Activated CD4-positive, alpha-beta T cell treated with anti-CD3 and anti-CD28 coated beads, Interleukin-2, amount 50 U/mL, for 48 hours (primary cell): ENCODE data around the gene LAMC3.

Experiments
- DNase-seq, 2 experiments: peaks; one replicate each; pipeline ENCODE4 v3.0.0-alpha.2; 2020

Gene LAMC3

DNA sequence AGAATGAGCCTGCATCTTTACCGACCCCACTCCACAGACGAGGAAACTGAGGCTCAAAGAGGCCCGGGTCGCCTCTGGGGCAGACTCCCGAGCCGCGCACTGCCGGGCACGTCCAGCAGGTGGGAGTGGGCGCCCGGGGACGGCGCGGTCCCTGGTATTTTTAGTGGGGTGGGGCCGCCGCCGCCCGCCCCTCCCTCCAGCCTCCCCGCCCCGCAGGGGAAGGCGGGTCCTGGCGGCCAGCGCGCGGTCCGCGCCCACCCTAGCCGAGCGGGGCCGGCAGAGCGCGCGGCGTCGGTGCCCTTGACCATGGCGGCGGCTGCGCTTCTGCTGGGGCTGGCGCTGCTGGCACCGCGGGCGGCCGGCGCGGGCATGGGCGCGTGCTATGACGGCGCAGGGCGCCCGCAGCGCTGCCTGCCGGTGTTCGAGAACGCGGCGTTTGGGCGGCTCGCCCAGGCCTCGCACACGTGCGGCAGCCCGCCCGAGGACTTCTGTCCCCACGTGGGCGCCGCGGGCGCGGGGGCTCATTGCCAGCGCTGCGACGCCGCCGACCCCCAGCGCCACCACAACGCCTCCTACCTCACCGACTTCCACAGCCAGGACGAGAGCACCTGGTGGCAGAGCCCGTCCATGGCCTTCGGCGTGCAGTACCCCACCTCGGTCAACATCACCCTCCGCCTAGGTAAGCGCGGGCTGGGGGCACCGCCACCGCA is at the start of gene LAMC3:
Gene LAMC3, plus strand, starts transcription at position 266 of the 710 bp plus-strand sequence. Its CDS starts 41 bp downstream, at position 307.
- DNase-seq: peak in 1 of 2 experiments; percentile 7

DNA sequence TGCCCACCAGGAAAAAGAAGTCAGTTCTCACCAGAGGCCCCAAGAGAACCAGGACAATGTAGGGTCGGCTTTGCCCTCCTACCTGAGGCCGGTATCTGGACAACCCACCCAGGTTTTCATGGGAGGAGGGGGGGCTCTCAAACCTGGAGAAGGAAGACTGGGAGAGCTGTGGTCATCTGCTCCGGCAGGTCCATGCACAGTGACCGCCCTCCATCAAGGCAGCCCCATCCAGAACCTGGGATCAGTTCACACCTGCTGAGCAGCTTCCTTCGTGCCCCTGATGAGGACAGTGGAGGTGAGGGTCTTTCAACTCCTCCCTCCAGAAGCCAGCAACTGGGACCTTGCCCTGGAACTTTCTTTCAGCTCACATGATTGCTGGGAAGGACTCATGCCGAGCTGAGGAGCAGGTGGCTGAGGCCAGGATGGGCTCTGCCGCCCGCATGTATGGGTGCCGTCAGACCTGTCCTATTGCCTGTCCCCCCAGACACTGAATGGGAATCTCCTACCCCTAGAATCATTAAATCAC is 49.1 kb upstream of the LAMC3 start:
- no peak for DNase-seq

DNA sequence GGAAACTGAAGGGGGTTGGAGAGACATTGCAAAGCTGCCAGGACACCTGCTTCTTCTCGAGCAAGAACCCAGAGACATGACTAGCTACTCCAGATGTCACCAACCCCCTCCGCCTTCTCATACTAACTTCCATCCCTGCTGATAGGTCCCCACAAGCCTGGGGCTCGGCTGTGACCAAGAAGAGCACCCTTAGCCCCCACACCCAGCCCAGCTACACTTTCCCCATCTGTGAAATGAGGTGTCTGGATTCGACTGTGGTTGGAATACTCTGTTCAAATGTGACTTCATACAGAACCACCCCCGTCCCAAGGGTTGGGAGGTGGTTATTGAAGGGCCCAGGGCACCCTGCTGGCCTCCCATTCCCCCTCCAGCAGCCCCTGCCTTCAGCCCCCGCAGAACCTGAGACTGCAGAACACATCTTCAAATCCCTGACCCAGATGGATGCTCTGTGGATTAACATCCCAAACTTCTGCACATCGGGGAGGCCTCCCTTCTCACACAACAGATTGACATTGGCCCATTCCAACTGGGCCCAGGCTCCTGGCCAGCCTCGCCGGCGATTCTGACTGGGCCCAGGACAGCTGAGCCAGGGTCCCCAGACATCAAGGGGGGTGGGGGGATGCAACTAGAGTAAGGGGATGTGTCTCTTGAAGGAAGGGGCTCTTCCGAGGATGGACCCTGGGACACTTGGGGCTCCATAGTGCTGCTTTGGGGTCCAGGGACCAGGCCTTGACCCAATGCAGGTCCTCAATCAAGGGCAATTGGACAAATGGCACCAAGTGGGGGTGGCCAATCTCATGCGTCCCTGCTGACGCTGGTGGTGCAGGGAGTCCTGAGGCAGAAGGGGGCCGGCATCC is 48.2 kb upstream of the LAMC3 start:
- DNase-seq: no peak

DNA sequence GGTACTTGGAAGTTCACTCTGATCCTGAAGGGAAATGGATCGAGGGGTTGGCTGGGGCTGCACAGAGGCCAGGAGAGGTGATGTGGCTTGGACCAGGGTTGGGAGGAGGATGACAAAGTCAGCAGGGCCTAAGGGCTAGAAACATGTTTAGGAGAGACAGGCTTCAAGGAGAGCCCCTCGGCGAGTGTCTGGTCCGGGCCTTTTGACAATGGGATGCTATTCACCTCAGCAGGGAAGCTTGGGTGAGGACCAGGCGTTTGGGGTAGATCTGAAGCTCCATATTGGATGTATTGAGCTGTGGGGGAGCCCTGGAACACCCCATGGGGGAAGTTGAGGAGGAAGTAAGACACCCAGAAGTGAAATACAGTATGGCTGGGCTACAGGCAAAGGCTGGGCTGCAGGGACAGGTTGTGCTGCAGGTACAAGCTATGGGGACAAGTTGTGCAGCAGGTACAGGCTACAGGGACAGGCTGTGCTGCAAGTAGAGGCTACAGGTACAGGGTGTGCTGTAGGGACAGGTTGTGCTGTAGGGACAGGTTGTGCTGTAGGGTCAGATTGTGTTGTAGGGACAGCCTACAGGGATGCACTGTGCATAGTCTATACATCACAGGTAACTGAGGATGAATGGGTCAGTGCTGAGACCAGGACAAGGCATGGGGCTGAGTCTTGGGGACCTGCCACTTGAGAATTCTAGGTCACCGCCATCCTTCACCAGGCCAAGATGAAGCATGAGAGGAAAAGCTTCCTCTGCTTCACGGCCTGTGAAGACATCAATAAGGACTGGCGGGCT is 47.3 kb upstream of the LAMC3 start:
- DNase-seq: no peak

DNA sequence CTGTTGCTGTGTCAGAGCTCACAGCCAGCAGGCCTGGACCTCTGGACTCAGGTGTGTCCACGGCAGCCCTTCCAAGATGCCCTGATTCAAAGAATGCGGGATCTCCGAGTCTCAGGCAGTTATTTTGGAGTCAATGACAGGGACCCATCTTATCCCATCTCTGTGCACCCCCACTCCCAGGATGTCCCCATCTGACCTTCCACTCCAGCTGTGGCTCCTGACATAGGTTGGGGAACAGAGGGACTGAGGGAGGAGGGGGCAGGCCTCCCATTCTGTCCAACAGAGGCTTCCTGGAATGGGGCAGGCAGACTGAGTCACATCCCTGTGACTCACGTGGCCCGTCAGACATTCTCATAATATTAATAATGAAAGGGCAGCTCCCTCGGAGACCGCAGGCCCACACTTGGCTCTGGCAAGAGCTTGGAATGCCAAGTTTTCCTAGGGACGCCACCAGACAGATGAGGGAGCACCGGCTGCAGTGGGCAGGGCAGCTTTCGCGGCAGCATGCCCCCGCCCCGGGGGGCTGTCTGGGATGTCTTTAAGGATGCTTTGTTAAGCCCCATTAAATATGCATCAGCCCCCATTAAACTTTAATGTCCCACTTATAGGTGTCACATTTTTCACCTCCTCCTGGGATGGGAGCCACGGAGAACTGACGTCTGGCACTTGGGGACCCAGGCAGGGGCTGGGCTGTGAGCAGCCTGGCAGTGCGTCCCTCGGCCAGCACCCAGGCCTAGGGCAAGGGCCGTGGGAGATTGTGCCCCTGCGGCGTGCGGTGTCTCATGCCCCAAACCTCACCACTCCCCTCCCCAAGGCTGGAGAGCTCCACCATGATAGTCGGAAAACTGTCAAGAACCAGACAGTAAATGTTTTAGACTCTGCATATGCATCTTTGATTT is 46.3 kb upstream of the LAMC3 start:
- no peak for DNase-seq

DNA sequence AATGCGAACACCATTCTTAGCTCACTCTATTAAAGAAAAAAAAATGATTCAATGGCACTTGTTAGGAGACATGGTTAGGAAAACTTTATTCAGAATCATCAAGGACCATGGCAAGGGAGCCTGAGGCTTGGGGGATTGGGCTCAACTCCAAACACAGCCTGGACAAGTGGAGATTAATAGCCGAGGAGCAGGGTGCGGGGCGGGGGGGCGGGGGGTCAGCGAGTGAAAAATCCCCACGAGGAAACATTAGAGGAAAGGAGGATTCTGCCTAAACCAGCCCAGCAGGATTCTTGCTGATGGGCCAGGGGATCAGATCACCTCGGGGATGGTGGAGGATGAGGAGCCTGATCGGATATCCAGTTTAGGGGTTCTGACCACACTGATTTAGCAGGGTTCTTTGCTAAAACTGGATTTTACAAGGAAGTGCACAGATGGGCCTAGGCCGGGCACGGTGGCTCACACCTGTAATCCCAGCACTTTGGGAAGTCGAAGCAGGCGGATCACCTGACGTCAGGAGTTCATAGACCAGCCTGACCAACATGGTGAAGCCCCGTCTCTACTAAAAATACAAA is 45.6 kb upstream of the LAMC3 start:
- no peak for DNase-seq

DNA sequence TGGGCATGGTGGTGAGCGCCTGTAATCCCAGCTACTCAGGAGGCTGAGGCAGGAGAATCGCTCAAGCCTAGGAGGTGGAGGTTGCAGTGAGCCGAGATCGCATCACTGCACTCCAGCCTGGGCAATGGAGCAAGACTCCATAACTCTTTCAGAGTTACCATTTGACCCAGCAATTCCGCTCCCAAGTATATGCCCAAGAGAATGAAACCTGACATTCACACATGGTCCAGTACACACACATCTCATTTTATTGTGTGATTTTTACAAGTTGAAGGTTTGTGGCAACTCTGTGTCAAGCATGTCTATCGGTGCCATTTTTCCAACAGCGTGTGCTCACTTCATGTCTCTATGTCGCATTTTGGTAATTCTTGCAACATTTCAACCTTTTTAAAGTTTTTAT is 45.1 kb upstream of the LAMC3 start:
- DNase-seq: no peak

DNA sequence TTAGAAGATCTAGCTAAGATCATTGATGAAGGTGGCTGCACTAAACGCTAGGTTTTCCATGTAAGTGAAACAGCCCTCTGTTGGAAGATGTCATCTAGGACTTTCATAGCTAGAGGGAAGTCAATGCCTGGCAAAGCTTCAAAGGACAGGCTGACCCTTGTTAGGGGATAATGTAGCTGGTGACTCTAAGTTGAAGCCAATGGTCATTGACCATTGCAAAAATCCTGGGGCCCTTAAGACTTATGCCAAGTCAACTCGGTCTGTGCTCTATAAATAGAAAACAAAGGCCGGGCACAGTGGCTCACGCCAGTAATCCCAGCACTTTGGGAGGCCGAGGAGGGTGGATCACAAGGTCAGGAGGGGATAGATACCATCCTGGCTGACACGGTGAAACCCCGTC is 43.3 kb upstream of the LAMC3 start:
- DNase-seq: no peak

DNA sequence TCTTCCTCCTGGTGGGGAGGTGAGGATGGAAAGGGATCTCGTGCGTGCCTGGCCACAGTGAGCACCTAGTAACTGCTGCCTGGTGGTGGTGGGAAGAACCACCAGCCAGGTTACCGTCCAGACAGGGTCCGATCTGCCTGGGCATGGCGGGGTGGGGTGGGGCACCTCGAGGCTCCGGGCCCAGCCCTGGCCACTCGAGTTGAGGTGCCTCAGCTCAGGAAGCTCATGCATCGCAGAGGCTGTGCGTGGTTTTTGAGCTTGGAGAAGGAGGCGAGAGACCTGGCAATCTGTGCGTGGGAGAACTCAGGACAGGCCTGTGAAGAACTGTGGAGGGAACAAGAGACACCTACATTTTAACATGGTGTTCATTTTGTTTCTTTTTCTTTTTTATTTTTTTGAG is 38.9 kb upstream of the LAMC3 start:
- no peak for DNase-seq

DNA sequence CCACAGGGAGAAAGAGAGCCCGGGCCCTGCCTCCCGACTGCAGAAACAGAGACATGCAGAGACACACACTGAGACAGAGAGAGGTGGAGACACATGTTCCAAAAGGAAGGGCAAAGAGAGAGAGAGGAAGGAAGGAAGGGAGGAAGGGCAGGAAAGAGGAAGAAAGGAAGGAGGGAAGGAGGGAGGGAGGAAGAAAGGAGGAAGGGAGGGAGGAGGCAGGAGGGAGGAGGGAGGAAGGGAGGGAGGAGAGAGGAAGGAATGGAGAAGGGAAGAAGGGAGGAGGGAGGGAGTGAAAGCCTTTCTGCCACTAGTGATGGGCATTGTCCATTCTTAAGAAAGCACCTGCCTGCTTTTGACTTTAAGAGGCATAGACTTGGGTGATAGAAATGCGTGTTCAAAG is 38.1 kb upstream of the LAMC3 start:
- DNase-seq: no peak

DNA sequence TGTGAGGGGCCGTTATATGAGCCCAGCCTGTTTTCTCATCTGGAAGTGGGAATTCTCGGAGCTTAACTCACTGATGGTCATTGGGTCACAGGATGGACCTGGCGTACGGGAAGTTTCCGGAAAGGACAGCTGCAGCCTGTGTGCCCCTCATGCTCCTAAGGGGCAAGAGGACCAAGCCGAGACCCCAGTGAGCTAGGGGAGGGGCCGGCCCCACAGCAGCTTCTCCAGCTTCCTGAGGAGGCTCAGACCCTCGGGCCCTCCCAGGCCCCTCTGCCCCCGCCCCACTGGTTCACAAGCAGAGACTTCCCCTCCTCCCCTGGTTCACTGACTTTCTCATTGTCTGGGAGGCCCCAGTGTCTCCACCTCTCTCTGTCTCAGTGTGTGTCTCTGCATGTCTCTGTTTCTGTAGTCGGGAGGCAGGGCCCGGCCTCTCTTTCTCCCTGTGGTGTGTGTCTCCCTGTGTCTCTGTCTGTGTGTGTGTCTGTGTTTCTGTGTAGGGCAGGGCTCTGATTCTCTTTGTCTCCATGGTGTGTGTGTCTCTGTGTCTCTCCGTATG is 37.6 kb upstream of the LAMC3 start:
- DNase-seq: no peak

DNA sequence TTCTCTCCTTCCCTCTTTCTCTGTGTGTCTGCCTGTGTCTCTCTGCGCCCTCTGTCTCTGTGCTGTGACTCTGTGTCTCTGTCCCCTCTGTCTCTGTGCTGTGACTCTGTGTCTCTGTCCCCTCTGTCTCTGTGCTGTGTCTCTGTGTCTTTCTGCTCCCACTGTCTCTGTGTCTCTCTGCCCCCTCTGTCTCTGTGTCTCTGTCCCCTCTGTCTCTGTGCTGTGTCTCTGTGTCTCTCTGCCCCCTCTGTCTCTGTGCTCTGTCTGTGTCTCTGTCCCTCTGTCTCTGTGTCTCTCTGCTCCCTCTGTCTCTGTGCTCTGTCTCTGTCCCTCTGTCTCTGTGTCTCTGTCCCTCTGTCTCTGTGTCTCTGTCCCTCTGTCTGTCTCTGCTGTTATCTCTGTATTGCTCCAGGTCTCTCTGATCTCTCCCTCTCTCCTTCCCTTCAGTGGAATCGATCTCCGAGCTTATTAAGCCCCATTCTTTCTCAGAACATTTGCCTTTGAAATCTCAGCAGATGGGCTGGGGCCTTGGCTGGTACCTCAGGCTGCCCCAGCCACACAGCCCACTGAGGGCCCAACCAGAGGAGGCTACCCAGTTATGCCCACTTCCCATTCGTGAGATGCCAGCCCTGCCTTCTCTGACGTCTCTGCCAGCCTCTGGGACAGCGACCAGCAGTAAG is 36.6 kb upstream of the LAMC3 start:
- no peak for DNase-seq

DNA sequence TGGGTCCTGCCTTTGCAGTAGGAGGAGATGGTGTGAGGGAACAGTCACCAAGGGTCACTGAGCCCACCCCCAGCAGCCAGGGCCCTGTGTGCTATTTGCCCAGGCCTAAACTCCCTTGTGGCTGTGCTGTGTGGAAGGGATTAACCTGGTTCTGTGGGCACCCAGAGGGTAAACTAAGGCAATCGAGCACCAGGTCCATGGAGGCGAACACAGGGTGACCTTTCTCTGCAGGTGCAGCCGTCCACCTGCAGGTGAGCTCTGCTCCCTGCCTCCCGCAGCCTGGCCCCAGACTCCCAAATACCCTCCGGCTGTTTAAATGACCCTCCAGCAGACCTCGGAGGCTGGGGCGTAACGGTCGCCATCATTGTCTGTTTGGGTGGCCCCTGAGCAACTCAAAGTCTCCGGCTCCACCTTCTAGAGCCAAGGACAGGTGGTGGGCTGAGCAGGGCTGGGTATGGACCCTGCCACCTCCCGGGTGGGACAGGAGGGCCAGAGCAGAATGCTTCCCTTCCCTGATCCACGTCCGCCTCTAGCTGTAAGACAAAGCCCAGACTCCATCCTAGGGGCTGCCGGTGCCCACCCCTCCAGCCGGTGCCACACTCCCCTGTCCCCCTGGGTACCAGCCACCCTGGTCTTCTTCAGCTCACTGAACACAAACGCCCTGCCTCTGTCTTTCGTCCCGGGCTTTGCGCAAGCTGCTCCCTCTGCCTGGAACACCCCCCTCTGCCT is 35.9 kb upstream of the LAMC3 start:
- DNase-seq: no peak

DNA sequence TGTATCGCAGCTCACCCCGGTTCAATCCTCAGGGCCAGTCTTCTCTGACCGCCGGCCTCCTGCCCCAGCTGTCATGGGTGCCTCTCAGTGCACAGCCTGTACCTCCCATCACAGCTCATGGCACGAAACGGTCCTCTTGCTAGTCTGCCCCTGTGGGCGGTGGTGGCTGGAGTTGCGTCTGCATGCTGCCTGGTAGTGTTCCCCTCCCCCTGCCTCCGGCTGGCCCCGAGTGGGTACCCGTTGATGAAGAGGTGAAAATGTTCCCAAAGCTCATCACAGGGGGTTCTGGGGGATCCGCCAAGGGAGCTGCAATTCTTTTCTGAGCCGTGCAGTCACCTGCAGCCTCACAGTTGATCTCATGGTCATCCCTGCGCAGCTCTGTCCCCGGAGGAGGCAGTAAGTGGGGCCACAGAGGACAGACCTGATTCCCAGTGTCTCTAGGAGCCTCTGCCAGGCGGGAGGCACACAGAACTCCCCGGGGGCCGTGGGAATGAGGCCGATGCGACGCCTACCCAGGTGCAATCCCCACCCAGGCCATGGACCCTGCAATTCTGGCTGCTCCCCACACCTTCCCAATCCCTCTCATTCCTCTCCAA is 35.2 kb upstream of the LAMC3 start:
- DNase-seq: no peak

DNA sequence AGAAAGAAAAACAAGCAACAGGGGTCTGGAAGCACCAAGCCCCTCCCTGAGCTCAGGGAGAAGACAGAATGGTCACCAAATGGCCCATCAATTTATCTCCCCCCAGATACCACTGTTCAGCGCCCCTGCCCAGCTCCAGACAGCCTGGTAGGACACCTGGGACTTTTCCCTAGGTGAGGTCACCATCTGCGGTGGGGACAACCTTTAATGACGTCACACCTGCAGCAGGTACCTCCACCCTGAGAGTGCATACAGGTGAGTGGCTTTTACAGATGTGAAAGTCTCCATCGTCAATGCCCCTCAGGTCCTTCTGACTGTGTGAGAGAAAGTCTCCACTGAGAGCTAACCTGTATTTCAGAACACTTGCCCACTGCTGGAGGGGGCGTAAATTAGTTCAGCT is 34.3 kb upstream of the LAMC3 start:
- DNase-seq: no peak

DNA sequence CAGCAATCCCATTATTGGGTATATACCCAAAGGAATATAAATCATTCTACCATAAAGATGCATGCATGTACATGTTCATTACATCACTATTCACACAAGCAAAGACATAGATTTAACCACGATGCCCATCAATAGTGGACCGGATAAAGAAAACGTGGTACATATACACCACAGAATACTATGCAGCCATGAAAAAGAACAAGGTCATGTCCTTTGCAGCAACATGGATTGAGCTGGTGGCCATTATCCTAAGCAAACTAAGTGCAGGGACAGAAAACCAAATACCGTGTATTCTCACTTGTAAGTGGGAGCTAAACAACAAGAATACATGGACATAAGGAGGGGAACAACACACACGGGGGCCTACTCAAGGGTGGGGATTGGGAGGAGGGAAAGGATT is 33.8 kb upstream of the LAMC3 start:
- no peak for DNase-seq

DNA sequence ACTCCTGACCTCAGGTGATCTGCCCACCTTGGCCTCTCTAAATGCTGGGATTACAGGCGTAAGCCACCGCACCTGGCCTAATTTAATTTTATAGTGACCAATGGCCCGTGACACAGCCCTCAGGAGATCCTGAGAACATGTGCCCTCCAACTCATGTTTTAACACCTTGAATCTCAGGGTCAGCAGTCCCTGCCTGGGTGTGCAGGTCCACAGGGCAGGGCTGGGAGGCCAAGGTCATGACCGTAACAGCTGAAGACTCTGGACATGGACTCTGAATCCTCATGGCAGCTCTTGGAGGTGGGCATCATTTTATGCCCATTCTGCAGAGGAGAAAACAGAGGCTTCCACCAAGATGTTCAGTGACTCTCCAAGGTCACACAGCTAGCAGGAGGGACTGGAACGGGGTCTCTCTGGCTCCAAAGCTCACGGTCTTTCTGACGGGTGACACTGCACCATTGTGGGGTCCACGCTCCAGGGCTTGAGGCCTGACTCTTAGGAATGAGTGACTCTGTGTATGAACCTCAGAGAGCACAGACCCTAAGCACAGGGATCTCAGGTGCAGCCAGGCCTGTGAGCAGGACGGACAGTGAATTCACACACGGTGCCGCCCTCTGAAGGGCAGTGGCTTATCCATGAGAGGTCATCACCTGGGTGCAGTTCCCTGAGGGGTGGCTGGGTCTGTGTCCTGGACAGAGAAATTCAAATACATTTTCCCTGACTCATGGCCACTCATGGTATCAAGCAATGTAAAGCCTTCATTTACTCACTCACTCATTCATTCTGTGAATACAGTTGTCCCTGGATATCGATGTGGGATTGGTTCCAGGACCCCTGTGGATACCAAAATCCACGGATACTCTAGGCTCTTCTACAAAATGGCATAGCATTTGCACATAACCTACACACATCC is 32.8 kb upstream of the LAMC3 start:
- no peak for DNase-seq

DNA sequence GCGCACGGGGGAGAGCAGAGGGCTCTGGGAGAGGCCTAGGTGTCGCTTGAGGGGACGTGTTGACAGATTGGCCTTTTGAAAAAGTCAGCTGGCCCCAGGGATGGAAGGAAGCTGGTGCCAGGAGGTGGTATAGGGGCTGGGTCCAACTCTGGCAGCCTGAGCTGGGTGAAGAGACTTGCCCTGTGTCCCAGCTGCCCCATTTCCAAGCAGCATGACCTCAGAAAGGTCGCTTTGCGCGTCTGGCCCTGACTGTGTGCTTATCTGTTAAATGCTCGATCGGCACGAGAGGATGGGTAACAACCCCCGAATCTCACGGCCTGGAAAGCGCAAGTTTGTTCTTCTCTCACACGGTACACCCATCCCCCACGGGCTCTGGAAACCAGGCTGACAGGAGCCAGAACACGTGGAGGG is 31.2 kb upstream of the LAMC3 start:
- no peak for DNase-seq
